HEK293 (cell line): ENCODE data around the gene PARD3B.

Experiments used
- CTCF ChIA-PET: fragments of 350-600 bp; formaldehyde crosslinking; extraction: SDS; loops from one replicate; lab custom pipeline; 2021; ENCODE audit warnings: antibody characterized with exemption; lab: Yijun Ruan, JAX
- POLR2A ChIA-PET: fragments of 300-600 bp; formaldehyde crosslinking; extraction: SDS; loops from one replicate; lab custom pipeline; 2020; ENCODE audit warnings: antibody characterized with exemption, inconsistent platforms; lab: Yijun Ruan, JAX
- H3K27ac ChIP-seq: fragments of 200-500 bp; sonication (Bioruptor generic); 2 replicates; pipeline ENCODE4 v1.5.1; 2014; ENCODE audit warnings: low read depth, low read length, control low read depth, inconsistent platforms; ENCODE audit errors: extremely low read depth
- H3K36me3 ChIP-seq, 2 experiments: fragments of 200-500 bp in 1 of 2; sonication (Bioruptor generic) in 1 of 2; 1 replicate in 1 of 2; 2 replicates in 1 of 2; pipeline ENCODE4 v1.5.1; 2014 to 2017; ENCODE audit warnings: inconsistent platforms in 2 of 2, low read length in 2 of 2; ENCODE audit not compliant: control insufficient read depth in 2 of 2, insufficient read depth in 1 of 2
- H3K4me1 ChIP-seq: fragments of 200-500 bp; sonication (Bioruptor generic); 2 replicates; pipeline ENCODE4 v1.5.1; 2014; ENCODE audit warnings: mild to moderate bottlenecking, low read length, inconsistent platforms; ENCODE audit not compliant: control insufficient read depth, insufficient read depth
- H3K4me3 ChIP-seq: 2 replicates; pipeline ENCODE4 v1.5.1; 2011; ENCODE audit warnings: low read depth, mild to moderate bottlenecking, control low read depth, low read length, moderate library complexity
- H3K9me3 ChIP-seq: fragments of 200-500 bp; sonication (Bioruptor generic); 2 replicates; pipeline ENCODE4 v1.5.1; 2014; ENCODE audit warnings: low read depth, low read length, inconsistent platforms; ENCODE audit not compliant: control insufficient read depth, insufficient read depth
- ELK4 ChIP-seq: IDR thresholded peaks from 2 replicates; pipeline ENCODE4 v1.6.1; 2011; ENCODE audit warnings: mild to moderate bottlenecking, low read depth, low read length, borderline replicate concordance
- GLIS1 ChIP-seq: fragments of 450-650 bp; formaldehyde crosslinking; IDR thresholded peaks from 2 replicates; pipeline ENCODE4 v1.5.1; 2016; ENCODE audit warnings: missing biosample characterization, missing genetic modification characterization
- KLF7 ChIP-seq: fragments of 450-650 bp; formaldehyde crosslinking; IDR thresholded peaks from 2 replicates; pipeline ENCODE4 v1.5.1; 2016; ENCODE audit warnings: missing biosample characterization, missing genetic modification characterization, borderline replicate concordance
- MYNN ChIP-seq: fragments of 450-650 bp; formaldehyde crosslinking; IDR thresholded peaks from 2 replicates; pipeline ENCODE4 v1.5.1; 2016; ENCODE audit warnings: missing biosample characterization, missing genetic modification characterization, borderline replicate concordance
- OSR2 ChIP-seq: fragments of 450-650 bp; formaldehyde crosslinking; IDR thresholded peaks from 2 replicates; pipeline ENCODE4 v1.5.1; 2016; ENCODE audit warnings: missing biosample characterization, missing genetic modification characterization
- ZBTB17 ChIP-seq: fragments of 450-650 bp; formaldehyde crosslinking; IDR thresholded peaks from 2 replicates; pipeline ENCODE4 v1.5.1; 2016; ENCODE audit warnings: missing biosample characterization, missing genetic modification characterization
- ZNF114 ChIP-seq: fragments of 450-650 bp; formaldehyde crosslinking; IDR thresholded peaks from 2 replicates; pipeline ENCODE4 v1.5.0; 2017; ENCODE audit warnings: missing biosample characterization, missing genetic modification characterization
- ZNF138 ChIP-seq: fragments of 450-650 bp; formaldehyde crosslinking; IDR thresholded peaks from 2 replicates; pipeline ENCODE4 v1.5.1; 2016; ENCODE audit warnings: missing biosample characterization, missing genetic modification characterization, borderline replicate concordance
- ZNF211 ChIP-seq: fragments of 450-650 bp; formaldehyde crosslinking; IDR thresholded peaks from 2 replicates; pipeline ENCODE4 v1.5.1; 2016; ENCODE audit warnings: low read depth, missing biosample characterization, missing genetic modification characterization
- ZNF24 ChIP-seq: fragments of 450-650 bp; formaldehyde crosslinking; IDR thresholded peaks from 2 replicates; pipeline ENCODE4 v1.5.1; 2016; ENCODE audit warnings: missing biosample characterization, missing genetic modification characterization
- ZNF48 ChIP-seq: fragments of 450-650 bp; formaldehyde crosslinking; IDR thresholded peaks from 2 replicates; pipeline ENCODE4 v1.5.1; 2016; ENCODE audit warnings: missing biosample characterization, missing genetic modification characterization
- ZNF555 ChIP-seq: fragments of 450-650 bp; formaldehyde crosslinking; conservative IDR thresholded peaks from 2 replicates; pipeline ENCODE4 v1.5.1; 2017; ENCODE audit warnings: missing biosample characterization, mild to moderate bottlenecking, missing genetic modification characterization, inconsistent platforms
- ZNF623 ChIP-seq: fragments of 450-650 bp; formaldehyde crosslinking; IDR thresholded peaks from 2 replicates; pipeline ENCODE4 v1.5.1; 2016; ENCODE audit warnings: missing biosample characterization, missing genetic modification characterization
- ZNF626 ChIP-seq: fragments of 450-650 bp; sonication (Bioruptor Pico); formaldehyde crosslinking; IDR thresholded peaks from 2 replicates; pipeline ENCODE4 v1.5.1; 2018; ENCODE audit warnings: missing biosample characterization, missing genetic modification characterization, inconsistent platforms
- ZSCAN23 ChIP-seq: fragments of 450-650 bp; formaldehyde crosslinking; IDR thresholded peaks from 2 replicates; pipeline ENCODE4 v1.5.1; 2016; ENCODE audit warnings: missing biosample characterization, missing genetic modification characterization
- TF ChIP-seq, protein P1 (sequence below): fragments of 450-650 bp; formaldehyde crosslinking; conservative IDR thresholded peaks from 2 replicates; pipeline ENCODE4 v1.5.1; 2016; ENCODE audit warnings: low read depth, missing biosample characterization, missing genetic modification characterization
- TF ChIP-seq, protein P2 (sequence below): fragments of 450-650 bp; IDR thresholded peaks from 2 replicates; pipeline ENCODE4 v1.5.1; 2018; ENCODE audit warnings: missing biosample characterization, missing genetic modification characterization
- TF ChIP-seq, protein P3 (sequence below): fragments of 450-650 bp; formaldehyde crosslinking; IDR thresholded peaks from 2 replicates; pipeline ENCODE4 v1.5.1; 2016; ENCODE audit warnings: missing biosample characterization, missing genetic modification characterization
- TF ChIP-seq, protein P4 (sequence below): fragments of 450-650 bp; formaldehyde crosslinking; IDR thresholded peaks from 2 replicates; pipeline ENCODE4 v1.5.1; 2016; ENCODE audit warnings: missing biosample characterization, missing genetic modification characterization
- TF ChIP-seq, protein P5 (sequence below): fragments of 450-650 bp; formaldehyde crosslinking; IDR thresholded peaks from 2 replicates; pipeline ENCODE4 v1.5.1; 2016; ENCODE audit warnings: missing biosample characterization, missing genetic modification characterization, low read depth
- TF ChIP-seq, protein P6 (sequence below): fragments of 450-650 bp; IDR thresholded peaks from 2 replicates; pipeline ENCODE4 v1.5.1; 2018; ENCODE audit warnings: missing biosample characterization, mild to moderate bottlenecking, missing genetic modification characterization

PARD3B gene

DNA sequence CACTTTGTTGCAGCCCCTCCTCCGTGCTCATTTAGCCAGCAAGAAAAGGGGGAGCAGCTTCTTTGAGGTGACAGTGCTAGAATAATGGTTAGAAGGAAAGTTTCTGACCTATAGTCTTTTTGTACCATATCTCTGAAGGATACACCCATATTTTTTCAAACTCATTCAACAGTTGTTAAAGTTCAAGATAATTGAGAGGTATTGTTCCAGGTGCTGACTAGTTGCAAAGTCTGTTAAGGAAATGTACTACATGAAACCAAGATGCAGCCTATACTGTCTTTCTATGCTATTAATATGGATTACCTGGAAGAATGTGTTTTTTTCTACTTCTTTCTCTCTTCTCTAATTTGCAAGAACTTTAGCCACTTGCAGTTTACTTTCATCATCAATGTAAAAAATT is 495.0 kb downstream of the PARD3B start (continued):
- TF ChIP-seq, protein P1, sequence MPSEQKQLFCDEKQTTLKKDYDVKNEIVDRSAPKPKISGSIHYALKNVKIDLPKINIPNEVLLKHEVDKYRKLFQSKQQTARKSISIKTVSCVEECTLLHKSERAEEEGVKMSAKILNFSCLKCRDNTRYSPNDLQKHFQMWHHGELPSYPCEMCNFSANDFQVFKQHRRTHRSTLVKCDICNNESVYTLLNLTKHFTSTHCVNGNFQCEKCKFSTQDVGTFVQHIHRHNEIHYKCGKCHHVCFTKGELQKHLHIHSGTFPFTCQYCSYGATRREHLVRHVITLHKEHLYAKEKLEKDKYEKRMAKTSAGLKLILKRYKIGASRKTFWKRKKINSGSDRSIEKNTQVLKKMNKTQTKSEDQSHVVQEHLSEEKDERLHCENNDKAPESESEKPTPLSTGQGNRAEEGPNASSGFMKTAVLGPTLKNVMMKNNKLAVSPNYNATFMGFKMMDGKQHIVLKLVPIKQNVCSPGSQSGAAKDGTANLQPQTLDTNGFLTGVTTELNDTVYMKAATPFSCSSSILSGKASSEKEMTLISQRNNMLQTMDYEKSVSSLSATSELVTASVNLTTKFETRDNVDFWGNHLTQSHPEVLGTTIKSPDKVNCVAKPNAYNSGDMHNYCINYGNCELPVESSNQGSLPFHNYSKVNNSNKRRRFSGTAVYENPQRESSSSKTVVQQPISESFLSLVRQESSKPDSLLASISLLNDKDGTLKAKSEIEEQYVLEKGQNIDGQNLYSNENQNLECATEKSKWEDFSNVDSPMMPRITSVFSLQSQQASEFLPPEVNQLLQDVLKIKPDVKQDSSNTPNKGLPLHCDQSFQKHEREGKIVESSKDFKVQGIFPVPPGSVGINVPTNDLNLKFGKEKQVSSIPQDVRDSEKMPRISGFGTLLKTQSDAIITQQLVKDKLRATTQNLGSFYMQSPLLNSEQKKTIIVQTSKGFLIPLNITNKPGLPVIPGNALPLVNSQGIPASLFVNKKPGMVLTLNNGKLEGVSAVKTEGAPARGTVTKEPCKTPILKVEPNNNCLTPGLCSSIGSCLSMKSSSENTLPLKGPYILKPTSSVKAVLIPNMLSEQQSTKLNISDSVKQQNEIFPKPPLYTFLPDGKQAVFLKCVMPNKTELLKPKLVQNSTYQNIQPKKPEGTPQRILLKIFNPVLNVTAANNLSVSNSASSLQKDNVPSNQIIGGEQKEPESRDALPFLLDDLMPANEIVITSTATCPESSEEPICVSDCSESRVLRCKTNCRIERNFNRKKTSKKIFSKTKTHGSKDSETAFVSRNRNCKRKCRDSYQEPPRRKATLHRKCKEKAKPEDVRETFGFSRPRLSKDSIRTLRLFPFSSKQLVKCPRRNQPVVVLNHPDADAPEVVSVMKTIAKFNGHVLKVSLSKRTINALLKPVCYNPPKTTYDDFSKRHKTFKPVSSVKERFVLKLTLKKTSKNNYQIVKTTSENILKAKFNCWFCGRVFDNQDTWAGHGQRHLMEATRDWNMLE, result no peak
- TF ChIP-seq ZNF623 (tag by site-specific recombination), result no peak
- TF ChIP-seq, protein P2, sequence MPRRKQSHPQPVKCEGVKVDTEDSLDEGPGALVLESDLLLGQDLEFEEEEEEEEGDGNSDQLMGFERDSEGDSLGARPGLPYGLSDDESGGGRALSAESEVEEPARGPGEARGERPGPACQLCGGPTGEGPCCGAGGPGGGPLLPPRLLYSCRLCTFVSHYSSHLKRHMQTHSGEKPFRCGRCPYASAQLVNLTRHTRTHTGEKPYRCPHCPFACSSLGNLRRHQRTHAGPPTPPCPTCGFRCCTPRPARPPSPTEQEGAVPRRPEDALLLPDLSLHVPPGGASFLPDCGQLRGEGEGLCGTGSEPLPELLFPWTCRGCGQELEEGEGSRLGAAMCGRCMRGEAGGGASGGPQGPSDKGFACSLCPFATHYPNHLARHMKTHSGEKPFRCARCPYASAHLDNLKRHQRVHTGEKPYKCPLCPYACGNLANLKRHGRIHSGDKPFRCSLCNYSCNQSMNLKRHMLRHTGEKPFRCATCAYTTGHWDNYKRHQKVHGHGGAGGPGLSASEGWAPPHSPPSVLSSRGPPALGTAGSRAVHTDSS, result no peak
- TF ChIP-seq, protein P3, sequence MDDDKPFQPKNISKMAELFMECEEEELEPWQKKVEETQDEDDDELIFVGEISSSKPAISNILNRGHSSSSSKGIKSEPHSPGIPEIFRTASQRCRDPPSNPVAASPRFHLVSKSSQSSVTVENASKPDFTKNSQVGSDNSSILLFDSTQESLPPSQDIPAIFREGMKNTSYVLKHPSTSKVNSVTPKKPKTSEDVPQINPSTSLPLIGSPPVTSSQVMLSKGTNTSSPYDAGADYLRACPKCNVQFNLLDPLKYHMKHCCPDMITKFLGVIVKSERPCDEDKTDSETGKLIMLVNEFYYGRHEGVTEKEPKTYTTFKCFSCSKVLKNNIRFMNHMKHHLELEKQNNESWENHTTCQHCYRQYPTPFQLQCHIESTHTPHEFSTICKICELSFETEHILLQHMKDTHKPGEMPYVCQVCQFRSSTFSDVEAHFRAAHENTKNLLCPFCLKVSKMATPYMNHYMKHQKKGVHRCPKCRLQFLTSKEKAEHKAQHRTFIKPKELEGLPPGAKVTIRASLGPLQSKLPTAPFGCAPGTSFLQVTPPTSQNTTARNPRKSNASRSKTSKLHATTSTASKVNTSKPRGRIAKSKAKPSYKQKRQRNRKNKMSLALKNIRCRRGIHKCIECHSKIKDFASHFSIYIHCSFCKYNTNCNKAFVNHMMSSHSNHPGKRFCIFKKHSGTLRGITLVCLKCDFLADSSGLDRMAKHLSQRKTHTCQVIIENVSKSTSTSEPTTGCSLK (tag by site-specific recombination), result no peak
- no peak for TF ChIP-seq ZNF211 (tag by site-specific recombination)
- no peak for TF ChIP-seq ZNF24
- no peak for TF ChIP-seq MYNN (tag by site-specific recombination)
- TF ChIP-seq GLIS1 (tag by site-specific recombination), result no peak
- TF ChIP-seq ZNF138 (tag by site-specific recombination), result no peak

GRCh38 chr2:205041472-205042130 is 496.3 kb downstream of the PARD3B start:
- ChIA-PET POLR2A (no interaction called here), CTCF (no interaction called here)
- Histone ChIP-seq H3K9me3 (no peaks in the 10 kb centered on the region), H3K4me1 (no peaks in the 10 kb centered on the region), H3K27ac (no peak overlapping the region), H3K4me3 (no peak overlapping the region), H3K36me3 (no peaks in the 10 kb centered on the region)
- TF ChIP-seq, protein P4, sequence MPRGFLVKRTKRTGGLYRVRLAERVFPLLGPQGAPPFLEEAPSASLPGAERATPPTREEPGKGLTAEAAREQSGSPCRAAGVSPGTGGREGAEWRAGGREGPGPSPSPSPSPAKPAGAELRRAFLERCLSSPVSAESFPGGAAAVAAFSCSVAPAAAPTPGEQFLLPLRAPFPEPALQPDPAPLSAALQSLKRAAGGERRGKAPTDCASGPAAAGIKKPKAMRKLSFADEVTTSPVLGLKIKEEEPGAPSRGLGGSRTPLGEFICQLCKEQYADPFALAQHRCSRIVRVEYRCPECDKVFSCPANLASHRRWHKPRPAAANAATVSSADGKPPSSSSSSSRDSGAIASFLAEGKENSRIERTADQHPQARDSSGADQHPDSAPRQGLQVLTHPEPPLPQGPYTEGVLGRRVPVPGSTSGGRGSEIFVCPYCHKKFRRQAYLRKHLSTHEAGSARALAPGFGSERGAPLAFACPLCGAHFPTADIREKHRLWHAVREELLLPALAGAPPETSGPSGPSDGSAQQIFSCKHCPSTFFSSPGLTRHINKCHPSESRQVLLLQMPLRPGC (tag by site-specific recombination), result no peak
- TF ChIP-seq ZBTB17 (tag by site-specific recombination), result no peak
- TF ChIP-seq, protein P5, sequence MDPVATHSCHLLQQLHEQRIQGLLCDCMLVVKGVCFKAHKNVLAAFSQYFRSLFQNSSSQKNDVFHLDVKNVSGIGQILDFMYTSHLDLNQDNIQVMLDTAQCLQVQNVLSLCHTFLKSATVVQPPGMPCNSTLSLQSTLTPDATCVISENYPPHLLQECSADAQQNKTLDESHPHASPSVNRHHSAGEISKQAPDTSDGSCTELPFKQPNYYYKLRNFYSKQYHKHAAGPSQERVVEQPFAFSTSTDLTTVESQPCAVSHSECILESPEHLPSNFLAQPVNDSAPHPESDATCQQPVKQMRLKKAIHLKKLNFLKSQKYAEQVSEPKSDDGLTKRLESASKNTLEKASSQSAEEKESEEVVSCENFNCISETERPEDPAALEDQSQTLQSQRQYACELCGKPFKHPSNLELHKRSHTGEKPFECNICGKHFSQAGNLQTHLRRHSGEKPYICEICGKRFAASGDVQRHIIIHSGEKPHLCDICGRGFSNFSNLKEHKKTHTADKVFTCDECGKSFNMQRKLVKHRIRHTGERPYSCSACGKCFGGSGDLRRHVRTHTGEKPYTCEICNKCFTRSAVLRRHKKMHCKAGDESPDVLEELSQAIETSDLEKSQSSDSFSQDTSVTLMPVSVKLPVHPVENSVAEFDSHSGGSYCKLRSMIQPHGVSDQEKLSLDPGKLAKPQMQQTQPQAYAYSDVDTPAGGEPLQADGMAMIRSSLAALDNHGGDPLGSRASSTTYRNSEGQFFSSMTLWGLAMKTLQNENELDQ, result no peak
- no peak for TF ChIP-seq ZNF626 (tag by site-specific recombination)
- TF ChIP-seq OSR2 (tag by site-specific recombination), result no peak
- no peak for TF ChIP-seq ZNF555 (tag by site-specific recombination)
- TF ChIP-seq, protein P6, sequence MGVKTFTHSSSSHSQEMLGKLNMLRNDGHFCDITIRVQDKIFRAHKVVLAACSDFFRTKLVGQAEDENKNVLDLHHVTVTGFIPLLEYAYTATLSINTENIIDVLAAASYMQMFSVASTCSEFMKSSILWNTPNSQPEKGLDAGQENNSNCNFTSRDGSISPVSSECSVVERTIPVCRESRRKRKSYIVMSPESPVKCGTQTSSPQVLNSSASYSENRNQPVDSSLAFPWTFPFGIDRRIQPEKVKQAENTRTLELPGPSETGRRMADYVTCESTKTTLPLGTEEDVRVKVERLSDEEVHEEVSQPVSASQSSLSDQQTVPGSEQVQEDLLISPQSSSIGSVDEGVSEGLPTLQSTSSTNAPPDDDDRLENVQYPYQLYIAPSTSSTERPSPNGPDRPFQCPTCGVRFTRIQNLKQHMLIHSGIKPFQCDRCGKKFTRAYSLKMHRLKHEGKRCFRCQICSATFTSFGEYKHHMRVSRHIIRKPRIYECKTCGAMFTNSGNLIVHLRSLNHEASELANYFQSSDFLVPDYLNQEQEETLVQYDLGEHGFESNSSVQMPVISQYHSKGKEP (tag by site-specific recombination), result no peak
- no peak for TF ChIP-seq ELK4
- no peak for TF ChIP-seq ZNF114
- TF ChIP-seq ZNF48, result no peak
- TF ChIP-seq KLF7, result no peak
- no peak for TF ChIP-seq ZSCAN23 (tag by site-specific recombination)
